ENCODE results near the gene CPN1.

Gene CPN1

DNA sequence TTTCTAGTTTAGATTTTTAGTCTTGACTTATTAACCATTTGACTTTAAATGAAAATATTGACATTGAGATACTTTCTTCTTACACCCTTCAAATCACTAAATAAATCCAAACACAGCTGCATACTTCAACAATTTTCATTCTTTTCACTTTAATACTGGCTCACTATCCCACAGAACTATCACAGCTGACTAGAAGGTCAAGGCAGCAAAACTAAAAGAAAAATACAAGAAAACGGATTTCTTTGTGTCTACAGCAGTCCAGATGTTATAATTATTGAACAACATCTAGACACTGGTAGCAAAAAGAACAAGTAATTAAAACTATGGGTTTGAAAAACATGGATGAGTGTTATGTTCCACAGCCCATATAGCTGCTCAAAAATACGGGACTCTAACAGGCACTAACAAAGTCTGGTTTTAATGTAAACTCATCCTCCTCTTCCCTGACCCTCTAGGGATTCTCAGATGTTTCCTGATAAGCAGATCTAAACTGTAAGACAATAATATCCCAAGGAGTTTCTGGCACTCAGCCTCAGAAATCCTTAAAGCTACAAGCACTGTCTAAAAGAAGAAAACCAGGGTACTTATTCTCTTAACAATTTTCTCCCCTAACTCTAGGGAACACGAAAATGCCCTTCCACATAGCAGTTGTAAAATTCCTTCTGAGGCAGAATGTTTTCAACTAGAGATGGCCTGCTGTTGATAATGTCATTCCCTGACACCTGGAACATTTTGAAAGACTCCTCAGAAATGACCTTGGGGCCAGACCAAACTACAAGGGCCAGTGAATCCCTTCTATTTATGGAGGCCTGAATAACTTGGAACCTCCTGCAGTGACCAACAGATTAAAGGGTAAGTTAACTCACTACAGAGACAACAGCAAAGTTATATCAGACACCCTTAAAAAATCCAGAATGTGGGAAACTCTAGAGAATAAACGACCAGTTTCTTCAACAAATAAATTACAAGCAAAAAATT is 84.7 kb downstream of the CPN1 start:
- no peak for DNase-seq (ENCODE audit: low read depth in 2 of 2)

DNA sequence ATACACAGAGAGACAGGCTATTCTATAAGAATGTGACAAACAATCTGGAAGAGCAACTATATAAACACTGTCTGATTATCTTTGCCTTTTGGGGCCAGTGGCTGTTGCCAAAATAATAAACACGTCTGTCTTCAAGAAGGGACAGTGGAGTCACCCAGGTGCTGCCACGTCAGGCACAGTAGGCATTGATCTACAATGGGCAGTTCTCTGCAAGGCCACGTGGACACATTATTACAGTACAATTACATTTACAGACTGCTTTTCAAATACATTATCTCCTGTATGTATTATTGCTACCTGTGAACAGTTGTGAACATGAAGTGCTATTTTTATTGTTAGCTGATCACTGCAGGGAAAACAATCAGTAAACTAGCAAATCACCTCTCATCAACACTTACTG is 86.0 kb downstream of the CPN1 start:
- no peak for DNase-seq (ENCODE audit: low read depth in 2 of 2)

DNA sequence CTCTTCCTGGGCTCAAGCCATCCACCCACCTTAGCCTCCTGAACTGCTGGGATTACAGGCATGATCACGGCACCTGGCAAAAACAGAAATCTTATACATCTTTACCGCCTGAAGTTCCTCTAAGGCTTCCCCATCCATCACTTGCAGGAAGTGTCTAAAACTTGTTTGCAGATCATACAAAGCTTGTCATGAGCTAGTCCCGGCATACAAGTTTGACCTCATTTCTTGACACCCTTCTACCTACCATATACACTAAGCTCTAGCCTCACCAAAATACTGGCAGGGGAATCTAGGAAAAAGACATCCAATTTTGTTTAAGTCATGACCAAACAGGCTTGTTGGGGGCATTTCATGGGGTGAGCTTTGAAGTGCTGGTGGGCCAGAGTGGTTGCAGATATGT is 86.4 kb downstream of the CPN1 start:
- DNase-seq (ENCODE audit: low read depth in 2 of 2): no peak

DNA sequence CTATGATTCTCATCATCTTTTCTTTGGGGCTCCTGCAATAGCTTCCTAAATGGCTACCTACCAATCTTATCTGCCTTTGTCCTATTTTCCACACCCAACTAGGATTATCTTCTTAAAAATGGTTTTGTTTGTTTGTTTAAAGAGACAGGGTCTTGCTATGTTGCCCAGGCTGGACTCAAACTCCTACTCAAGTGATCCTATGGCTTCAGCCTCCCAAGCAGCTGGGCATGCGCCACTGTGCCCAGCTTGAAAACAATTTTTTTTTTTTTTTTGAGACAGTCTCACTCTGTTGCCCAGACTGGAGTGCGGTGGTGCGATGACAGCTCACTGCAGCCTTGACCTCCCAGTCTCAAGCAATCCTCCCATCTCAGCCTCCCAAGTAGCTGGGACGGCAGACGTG is 86.9 kb downstream of the CPN1 start:
- no peak for DNase-seq (ENCODE audit: low read depth in 2 of 2)

DNA sequence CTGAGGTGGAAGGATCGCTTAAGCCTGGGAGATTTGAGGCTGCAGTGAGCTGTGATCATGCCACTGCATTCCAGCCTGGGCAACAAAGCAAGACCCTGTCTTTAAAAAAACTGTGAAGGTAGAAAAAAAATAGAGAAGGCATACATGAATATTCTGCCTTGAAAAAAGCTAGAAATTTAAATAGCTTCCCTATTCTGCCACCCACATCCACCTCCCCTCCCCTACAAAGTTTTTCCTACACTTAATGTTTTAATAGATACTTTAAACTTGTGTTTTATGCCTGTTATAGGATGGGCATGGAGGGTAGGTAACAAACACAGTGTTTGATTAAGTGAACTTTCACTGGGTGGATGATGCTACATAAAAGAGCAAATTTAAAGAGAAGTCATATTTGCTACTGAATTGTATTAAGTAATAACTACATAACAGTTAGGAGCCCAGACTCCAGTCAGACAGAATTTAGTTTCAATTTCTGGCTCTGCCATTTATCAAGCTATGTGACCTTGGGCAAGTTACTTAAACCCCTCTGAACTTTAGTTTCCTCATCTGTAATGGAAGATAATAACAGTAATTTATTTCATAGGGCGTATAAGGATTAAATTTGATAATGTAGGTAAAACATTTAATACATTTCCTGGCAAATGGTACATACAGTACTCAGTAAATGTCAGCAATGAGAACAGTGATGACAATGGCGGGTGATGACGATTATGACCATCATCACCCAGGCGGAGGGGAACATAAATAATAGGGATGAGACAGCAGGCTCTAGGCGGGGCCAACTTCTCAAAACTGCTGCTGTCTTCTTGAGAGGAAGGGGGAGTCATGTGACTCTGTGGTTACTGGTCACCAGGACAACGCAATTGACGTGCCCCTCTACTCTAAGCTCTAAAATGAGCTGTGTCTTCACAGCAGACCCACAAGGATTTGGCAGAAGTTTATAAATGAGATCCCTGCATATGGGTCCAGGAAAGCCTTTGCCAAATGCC is 87.7 kb downstream of the CPN1 start:
- DNase-seq (ENCODE audit: low read depth in 2 of 2): peak; percentile 19 to 28
